CD14-positive monocyte (primary cell): ENCODE measurements around the gene UQCRQ. TPM values are rescaled to one million over a fixed set of nuclear protein-coding genes. Genes with fewer than 3 reads are reported as not detected.

Experiments used
- DNase-seq, 3 donors: peaks; one replicate each; pipeline ENCODE4 v3.0.0-alpha.2; 2011 to 2022
- H2AFZ ChIP-seq: 2 replicates; pipeline ENCODE4 v1.6.0; 2012; ENCODE audit warnings: mild to moderate bottlenecking, low read depth, low read length, inconsistent platforms; ENCODE audit not compliant: insufficient read depth, poor library complexity, severe bottlenecking
- H3K27ac ChIP-seq, 2 donors: 1 replicate in 1 of 2; 2 replicates in 1 of 2; pipeline ENCODE4 v1.5.1; 2012 to 2013; ENCODE audit warnings: low read length in 2 of 2, control low read depth in 1 of 2, inconsistent platforms in 1 of 2, low read depth in 1 of 2, mild to moderate bottlenecking in 1 of 2
- H3K27me3 ChIP-seq, 2 donors: one replicate each; pipeline versions ENCODE4 v1.6.0 to v1.6.1; 2011 to 2013; ENCODE audit warnings: low read length in 2 of 2; ENCODE audit not compliant: control insufficient read depth in 2 of 2, insufficient read depth in 2 of 2
- H3K36me3 ChIP-seq, 2 donors: replicated peaks in 1 of 2; 1 replicate in 1 of 2; 2 replicates in 1 of 2; pipeline versions ENCODE4 v1.5.1 to v1.6.1; 2012 to 2013; ENCODE audit warnings: low read length in 2 of 2, control low read depth in 1 of 2, inconsistent platforms in 1 of 2, mild to moderate bottlenecking in 1 of 2; ENCODE audit not compliant: insufficient read depth in 2 of 2, control insufficient read depth in 1 of 2
- H3K4me1 ChIP-seq, 2 donors: 1 replicate in 1 of 2; 2 replicates in 1 of 2; pipeline versions ENCODE4 v1.5.1 to v1.6.1; 2012 to 2013; ENCODE audit warnings: low read length in 2 of 2, control low read depth in 1 of 2, inconsistent platforms in 1 of 2, mild to moderate bottlenecking in 1 of 2, moderate library complexity in 1 of 2; ENCODE audit not compliant: insufficient read depth in 2 of 2, control insufficient read depth in 1 of 2
- H3K4me2 ChIP-seq: replicated peaks from 2 replicates; pipeline ENCODE3; 2012; ENCODE audit warnings: low read length, moderate library complexity, mild to moderate bottlenecking; ENCODE audit not compliant: poor library complexity, severe bottlenecking; ENCODE audit errors: extremely low read depth
- H3K4me3 ChIP-seq, 3 experiments: fragments of 200-600 bp in 1 of 3; sonication (generic) in 1 of 3; replicated peaks in 1 of 3; 1 replicate in 2 of 3; 2 replicates in 1 of 3; pipeline ENCODE4 v1.5.1; 2011 to 2013; ENCODE audit warnings: low read length in 3 of 3, mild to moderate bottlenecking in 3 of 3, control low read depth in 2 of 3, low read depth in 2 of 3, inconsistent platforms in 1 of 3, moderate library complexity in 1 of 3
- H3K79me2 ChIP-seq: 2 replicates; pipeline ENCODE4 v1.6.0; 2012; ENCODE audit warnings: mild to moderate bottlenecking, control low read depth, inconsistent platforms, low read length, moderate library complexity; ENCODE audit not compliant: insufficient read depth
- H3K9ac ChIP-seq: 2 replicates; pipeline ENCODE4 v1.6.0; 2017; ENCODE audit warnings: low read length, mild to moderate bottlenecking; ENCODE audit not compliant: insufficient read depth, poor library complexity, severe bottlenecking
- H3K9me3 ChIP-seq, 2 donors: replicated peaks in 1 of 2; 1 replicate in 1 of 2; 2 replicates in 1 of 2; pipeline versions ENCODE4 v1.5.1 to v1.6.1; 2012 to 2013; ENCODE audit warnings: low read length in 2 of 2, control low read depth in 1 of 2; ENCODE audit not compliant: control insufficient read depth in 1 of 2, insufficient read depth in 1 of 2
- H4K20me1 ChIP-seq: 2 replicates; pipeline ENCODE4 v1.6.0; 2012; ENCODE audit warnings: mild to moderate bottlenecking, low read length, control low read depth, moderate library complexity; ENCODE audit not compliant: insufficient read depth
- H3K27ac Mint-ChIP-seq, 7 donors: one replicate each; pipeline ENCODE4 v1.8.0; 2020; ENCODE audit warnings: mild to moderate bottlenecking in 7 of 7, mixed read lengths in 7 of 7, moderate library complexity in 6 of 7, inconsistent platforms in 2 of 7
- H3K27me3 Mint-ChIP-seq, 3 donors: one replicate each; pipeline ENCODE4 v1.8.0; 2021 to 2022; ENCODE audit warnings: low read depth in 3 of 3, mild to moderate bottlenecking in 3 of 3, mixed read lengths in 3 of 3, moderate library complexity in 3 of 3, inconsistent platforms in 1 of 3
- H3K36me3 Mint-ChIP-seq, 2 donors: one replicate each; pipeline ENCODE4 v1.8.0; 2020; ENCODE audit warnings: mixed read lengths in 2 of 2, inconsistent platforms in 1 of 2, mild to moderate bottlenecking in 1 of 2
- H3K4me1 Mint-ChIP-seq: one replicate; pipeline ENCODE4 v1.8.0; 2020; ENCODE audit warnings: mild to moderate bottlenecking, mixed read lengths
- H3K4me3 Mint-ChIP-seq, 2 donors: one replicate each; pipeline ENCODE4 v1.8.0; 2020; ENCODE audit warnings: mild to moderate bottlenecking in 2 of 2, mixed read lengths in 2 of 2, moderate library complexity in 1 of 2
- H3K9me3 Mint-ChIP-seq, 7 donors: one replicate each; pipeline ENCODE4 v1.8.0; 2020 to 2022; ENCODE audit warnings: mixed read lengths in 7 of 7, mild to moderate bottlenecking in 6 of 7, moderate library complexity in 6 of 7, inconsistent platforms in 2 of 7
- CTCF ChIP-seq: fragments of 200-600 bp; IDR thresholded peaks from one replicate; pipeline ENCODE4 v1.8.0; 2022; ENCODE audit warnings: antibody characterized with exemption, mild to moderate bottlenecking
- WGBS: methylation state at CpG from one replicate; pipeline ENCODE4 v1.1.5; 2013; ENCODE audit warnings: missing lambda C conversion rate; ENCODE audit not compliant: insufficient coverage; 5-methylcytosine and 5-hydroxymethylcytosine counted together
- intact Hi-C, 2 donors: fragments of 100-400 bp; cut with micrococcal nuclease; formaldehyde crosslinking; loops; one replicate each; pipeline versions ENCODE4 v1.15.0 to v1.15.1; 2023
- polyA plus RNA-seq, 3 donors: library from polyadenylated mRNA; depleted of rRNA in 1 of 3; unstranded in 2 of 3; stranded (reverse) in 1 of 3; fragments of 300-500 nt in 2 of 3; fragments of >200 nt in 1 of 3; fragmentation: Illumina TruSeq in 2 of 3; gene quantifications; 1 replicate in 2 of 3; 2 replicates in 1 of 3; pipeline ENCODE4 v1.2.3, GENCODE V29; 2012 to 2021

Gene UQCRQ
- polyA plus RNA-seq, 3 donors, result 81.6 to 880 (median 879) TPM

GRCh38 chr5:132853323-132853722, 13.1 kb upstream of the UQCRQ start:
- WGBS, result no CpG with 5 or more reads among the region's 3 CpGs
- Histone ChIP-seq H3K4me2 (no peak overlapping the region), H4K20me1 (no peaks in the 10 kb centered on the region), H3K4me1 (no peaks in the 10 kb centered on the region), H3K27me3 (no peaks in the 10 kb centered on the region), H3K79me2 (no peaks in the 10 kb centered on the region), H3K4me3 (no peak overlapping the region), H3K9me3 (no peaks in the 10 kb centered on the region), H3K27ac (no peak overlapping the region), H3K9ac (no peak overlapping the region), H2AFZ (no peak overlapping the region), H3K36me3 (no peaks in the 10 kb centered on the region)
- no peak for TF ChIP-seq CTCF
- H3K4me1 Mint-ChIP-seq, result no peaks in the 10 kb centered on the region
- H3K9me3 Mint-ChIP-seq, result peaks cover 0 to 1% (median 0%) of the 10 kb centered on the region in 7 donors
- H3K27ac Mint-ChIP-seq, result no peak overlapping the region
- DNase-seq, result no peak
- no peak overlapping the region for H3K4me3 Mint-ChIP-seq
- intact Hi-C loops, result no loop called here
- H3K27me3 Mint-ChIP-seq, result peaks cover 5 to 7% (median 6%) of the 10 kb centered on the region in 3 donors
- H3K36me3 Mint-ChIP-seq, result no peaks in the 10 kb centered on the region

GRCh38 chr5:132853790-132854189, 12.7 kb upstream of the UQCRQ start:
- Histone ChIP-seq H3K79me2 (no peaks in the 10 kb centered on the region), H3K4me2 (no peak overlapping the region), H3K4me3 (no peak overlapping the region), H3K36me3 (no peaks in the 10 kb centered on the region), H3K9me3 (no peaks in the 10 kb centered on the region), H3K4me1 (no peaks in the 10 kb centered on the region), H3K9ac (no peak overlapping the region), H4K20me1 (no peaks in the 10 kb centered on the region), H3K27me3 (no peaks in the 10 kb centered on the region), H2AFZ (no peak overlapping the region), H3K27ac (no peak overlapping the region)
- Mint-ChIP-seq H3K27ac (no peak overlapping the region), H3K4me3 (no peak overlapping the region), H3K36me3 (no peaks in the 10 kb centered on the region), H3K9me3 (peaks cover 0 to 1% (median 0%) of the 10 kb centered on the region in 7 donors), H3K4me1 (no peaks in the 10 kb centered on the region), H3K27me3 (peaks cover 5 to 7% (median 6%) of the 10 kb centered on the region in 3 donors)
- intact Hi-C loops, result no loop called here
- no peak for TF ChIP-seq CTCF
- no CpG with 5 or more reads among the region's 1 CpG for WGBS
- no peak for DNase-seq
